K562 (cell line): Measurements from ENCODE around the gene PPWD1. TPM values are rescaled to one million over a fixed set of nuclear protein-coding genes. Genes with fewer than 3 reads are reported as not detected.

Experiments
- CAMTA2 ChIP-seq: fragments of 250-450 bp; sonication (Bioruptor Pico); conservative IDR thresholded peaks from 2 replicates; pipeline ENCODE4 v1.5.1; 2022
- CBX8 ChIP-seq: fragments of 200-600 bp; sonication (generic); IDR thresholded peaks from 2 replicates; pipeline ENCODE4 v1.6.1; 2012; ENCODE audit warnings: borderline replicate concordance, mixed run types, low read depth, mild to moderate bottlenecking, moderate library complexity, mixed read lengths, low read length, control low read depth, inconsistent platforms; ENCODE audit not compliant: poor library complexity, severe bottlenecking; ENCODE audit errors: extremely low read depth
- CREBBP ChIP-seq: IDR thresholded peaks from one replicate; pipeline ENCODE4 v1.6.1; 2012; ENCODE audit warnings: low read depth, mild to moderate bottlenecking, control low read depth, inconsistent platforms, low read length
- ESRRB ChIP-seq: fragments of 250-450 bp; sonication (Bioruptor Pico); IDR thresholded peaks from 2 replicates; pipeline ENCODE4 v1.5.0; 2020; ENCODE audit warnings: mild to moderate bottlenecking, moderate library complexity, borderline replicate concordance
- ETV6 ChIP-seq, 3 experiments: fragments of 150-350 bp in 1 of 3; sonication (generic) in 1 of 3; formaldehyde crosslinking in 1 of 3; IDR thresholded peaks; 2 replicates each; pipeline versions ENCODE4 v1.6.1 to v1.8.0; 2014 to 2022; ENCODE audit warnings: borderline replicate concordance in 2 of 3, low read depth in 2 of 3, antibody characterized with exemption in 1 of 3, low read length in 1 of 3, mild to moderate bottlenecking in 1 of 3, missing genetic modification reagents in 1 of 3
- EWSR1 ChIP-seq: fragments of 450-650 bp; IDR thresholded peaks from 2 replicates; pipeline ENCODE4 v1.6.1; 2018; ENCODE audit warnings: borderline replicate concordance, mild to moderate bottlenecking, low read depth, moderate library complexity; ENCODE audit not compliant: partially characterized antibody
- FOXK1 ChIP-seq: sonication (generic); formaldehyde crosslinking; IDR thresholded peaks from 2 replicates; pipeline ENCODE4 v1.8.0; 2022; ENCODE audit warnings: missing genetic modification reagents, mild to moderate bottlenecking, borderline replicate concordance
- GMEB1 ChIP-seq: fragments of 250-450 bp; sonication (Bioruptor Pico); IDR thresholded peaks from 2 replicates; pipeline ENCODE4 v1.4.0; 2020; ENCODE audit warnings: mild to moderate bottlenecking
- HNRNPLL ChIP-seq: fragments of 200-400 bp; formaldehyde crosslinking; IDR thresholded peaks from 2 replicates; pipeline ENCODE4 v1.6.1; 2017; ENCODE audit warnings: low read length, low read depth, mild to moderate bottlenecking; ENCODE audit not compliant: poor library complexity, severe bottlenecking
- KLF10 ChIP-seq: fragments of 250-450 bp; sonication (Bioruptor Pico); IDR thresholded peaks from 2 replicates; pipeline ENCODE4 v1.6.1; 2021; ENCODE audit warnings: matching md5 sums
- MEF2D ChIP-seq: conservative IDR thresholded peaks from 2 replicates; pipeline ENCODE4 v1.6.1; 2016; ENCODE audit warnings: low read depth, missing genetic modification characterization, missing compliant biosample characterization
- MYBL2 ChIP-seq, 2 experiments: fragments of 450-650 bp in 1 of 2; sonication (generic) in 1 of 2; formaldehyde crosslinking in 1 of 2; IDR thresholded peaks; 2 replicates each; pipeline versions ENCODE4 v1.6.1 to v1.8.1; 2017 to 2022; ENCODE audit warnings: borderline replicate concordance in 1 of 2, inconsistent platforms in 1 of 2, low read depth in 1 of 2, mild to moderate bottlenecking in 1 of 2, missing genetic modification reagents in 1 of 2, moderate library complexity in 1 of 2
- NEUROD1 ChIP-seq: fragments of 150-350 bp; IDR thresholded peaks from 2 replicates; pipeline ENCODE4 v1.6.1; 2014; ENCODE audit warnings: borderline replicate concordance, low read length, low read depth; ENCODE audit not compliant: partially characterized antibody
- NFE2L1 ChIP-seq: fragments of 450-650 bp; IDR thresholded peaks from 2 replicates; pipeline ENCODE4 v1.6.1; 2016; ENCODE audit warnings: missing genetic modification characterization, low read depth, mild to moderate bottlenecking, missing compliant biosample characterization, moderate library complexity, borderline replicate concordance
- PCBP2 ChIP-seq: fragments of 200-400 bp; formaldehyde crosslinking; IDR thresholded peaks from 2 replicates; pipeline ENCODE4 v1.6.1; 2018; ENCODE audit warnings: low read length, low read depth, mild to moderate bottlenecking, moderate library complexity; ENCODE audit not compliant: poor library complexity, severe bottlenecking
- PTTG1 ChIP-seq: fragments of 450-650 bp; IDR thresholded peaks from 2 replicates; pipeline ENCODE4 v1.6.1; 2016; ENCODE audit warnings: low read depth, mild to moderate bottlenecking, missing genetic modification characterization, missing compliant biosample characterization
- RFX1 ChIP-seq: fragments of 450-650 bp; IDR thresholded peaks from 2 replicates; pipeline ENCODE4 v1.6.1; 2016; ENCODE audit warnings: mild to moderate bottlenecking, moderate library complexity
- SAP30 ChIP-seq: fragments of 200-600 bp; sonication (generic); IDR thresholded peaks from 2 replicates; pipeline ENCODE4 v1.6.1; 2012; ENCODE audit warnings: borderline replicate concordance, low read depth, mild to moderate bottlenecking, moderate library complexity, low read length, control low read depth, inconsistent platforms; ENCODE audit not compliant: insufficient read depth, poor library complexity, severe bottlenecking
- SMAD1 ChIP-seq: fragments of 150-350 bp; IDR thresholded peaks from 2 replicates; pipeline ENCODE4 v1.6.1; 2014; ENCODE audit warnings: low read length, low read depth; ENCODE audit not compliant: partially characterized antibody
- YY1 ChIP-seq, 3 experiments: IDR thresholded peaks; 2 replicates each; pipeline ENCODE4 v1.6.1; 2011; ENCODE audit warnings: low read length in 2 of 3, mild to moderate bottlenecking in 2 of 3, moderate library complexity in 2 of 3, borderline replicate concordance in 1 of 3, control low read depth in 1 of 3, low read depth in 1 of 3; ENCODE audit not compliant: insufficient read depth in 3 of 3, insufficient replicate concordance in 2 of 3, control insufficient read depth in 1 of 3, insufficient read length in 1 of 3; ENCODE audit errors: extremely low read depth in 1 of 3
- ZBTB17 ChIP-seq: fragments of 450-650 bp; formaldehyde crosslinking; IDR thresholded peaks from 2 replicates; pipeline ENCODE4 v1.4.0; 2020; ENCODE audit warnings: mild to moderate bottlenecking
- ZFX ChIP-seq: sonication (generic); formaldehyde crosslinking; IDR thresholded peaks from 2 replicates; pipeline ENCODE4 v1.8.0; 2022; ENCODE audit warnings: mild to moderate bottlenecking, missing genetic modification reagents, moderate library complexity
- ZNF133 ChIP-seq: fragments of 250-450 bp; sonication (Bioruptor Pico); IDR thresholded peaks from 2 replicates; pipeline ENCODE4 v1.4.0; 2020; ENCODE audit warnings: mild to moderate bottlenecking
- polyA plus RNA-seq, 8 experiments: library from polyadenylated mRNA; depleted of rRNA in 4 of 8; stranded (reverse) in 5 of 8; unstranded in 3 of 8; fragments of >200 nt; fragmentation: Nextera tagmentation in 2 of 8; fragmentation: Illumina TruSeq in 1 of 8; extraction: Ambion mirVana in 2 of 8; extraction: Trizol in 1 of 8; gene quantifications; 2 replicates each; pipeline versions ENCODE4 v1.2.1 to v1.2.3, GENCODE V29; 2011 to 2014; ENCODE audit warnings: inconsistent platforms in 1 of 8, missing spikeins in 1 of 8
- total RNA-seq, 7 experiments: library from RNA; depleted of rRNA in 6 of 7; stranded (reverse); fragments of >200 nt in 6 of 7; fragmentation: Illumina TruSeq in 2 of 7; extraction: Trizol in 2 of 7; gene quantifications; 2 replicates each; pipeline versions ENCODE4 v1.2.1 to v1.2.3, GENCODE V29; 2011 to 2021; ENCODE audit warnings: low replicate concordance in 1 of 7

Gene PPWD1
- total and polyA plus RNA-seq, 9 of the 15 experiments (the other 6 are each of a cell fraction or from before 2014, with no cell fraction given): 24.1 to 89.2 (median 51.4) TPM

- peak; percentile 68 for TF ChIP-seq NEUROD1
- 0 out of 2 replicates have a peak, but pooled peaks have one; percentile 31 for TF ChIP-seq ZBTB17 (CRISPR knock-in tag)
- TF ChIP-seq NFE2L1: no peak
- peak; percentile 57; the same call in 1 of the 2 replicates for TF ChIP-seq MYBL2 (IDR thresholded peaks at IDR 0.05; ENCODE audit: low read depth)
- no peak for TF ChIP-seq MYBL2 (CRISPR knock-in tag; IDR thresholded peaks at IDR 0.05; ENCODE audit: borderline replicate concordance)
- TF ChIP-seq SAP30: peak; percentile 57
- peak; percentile 81; the same call in 1 of the 2 replicates for TF ChIP-seq FOXK1 (CRISPR knock-in tag)
- TF ChIP-seq GMEB1 (CRISPR knock-in tag): peak; percentile 47
- TF ChIP-seq RFX1: peak; percentile 84
- peak; percentile 58 for TF ChIP-seq ZFX (CRISPR knock-in tag)
- TF ChIP-seq EWSR1: no peak
- TF ChIP-seq YY1 (IDR thresholded peaks at IDR 0.05; ENCODE audit: borderline replicate concordance in 1 of 3, control insufficient read depth in 1 of 3, extremely low read depth in 1 of 3, insufficient read depth in 3 of 3, insufficient read length in 1 of 3, insufficient replicate concordance in 2 of 3, low read depth in 1 of 3, low read length in 2 of 3): peak; percentile 85 to 98 (median 97)
- no peak for TF ChIP-seq ZNF133 (CRISPR knock-in tag)
- no peak for TF ChIP-seq CREBBP
- peak; percentile 99 for TF ChIP-seq HNRNPLL
- TF ChIP-seq SMAD1: peak; percentile 71
- no peak for TF ChIP-seq ESRRB (CRISPR knock-in tag)
- no peak for TF ChIP-seq ETV6 (IDR thresholded peaks at IDR 0.05; ENCODE audit: borderline replicate concordance in 1 of 2, low read depth in 2 of 2, low read length in 1 of 2)
- TF ChIP-seq ETV6 (CRISPR knock-in tag; IDR thresholded peaks at IDR 0.05; ENCODE audit: borderline replicate concordance): no peak
- no peak for TF ChIP-seq PCBP2
- no peak for TF ChIP-seq MEF2D
- TF ChIP-seq CBX8: no peak
- no peak for TF ChIP-seq PTTG1 (tag)
- TF ChIP-seq KLF10 (CRISPR knock-in tag): no peak
- no peak for TF ChIP-seq CAMTA2 (CRISPR knock-in tag)
These were observed at the start of gene PPWD1, which contains the start of gene CENPK (continued) for GRCh38 chr5:65562731-65563701.
